Prostate gland (tissue), 2 donors: Measurements from ENCODE around the gene THAP11. TPM values are rescaled to one million over a fixed set of nuclear protein-coding genes. Genes with fewer than 3 reads are reported as not detected.

ENCODE experiments used
- DNase-seq: peaks from one replicate; pipeline ENCODE4 v3.0.0-alpha.2; 2019; ENCODE audit warnings: low spot score
- H3K27ac ChIP-seq, 2 donors: fragments of 200-600 bp; sonication (generic); 2 replicates each; pipeline ENCODE4 v1.5.1; 2017 to 2019
- H3K27me3 ChIP-seq: fragments of 200-600 bp; sonication (generic); replicated peaks from 2 replicates; pipeline ENCODE4 v1.5.1; 2019; ENCODE audit not compliant: insufficient read depth
- H3K36me3 ChIP-seq, 2 donors: fragments of 200-600 bp; sonication (generic); 1 replicate in 1 of 2; 2 replicates in 1 of 2; pipeline versions ENCODE4 v1.5.1 to v1.8.1; 2017 to 2019
- H3K4me1 ChIP-seq: fragments of 200-600 bp; sonication (generic); replicated peaks from 2 replicates; pipeline ENCODE4 v1.5.1; 2019
- H3K4me3 ChIP-seq, 2 donors: fragments of 200-600 bp; sonication (generic); 2 replicates each; pipeline ENCODE4 v1.5.1; 2017 to 2019
- H3K9me3 ChIP-seq: fragments of 200-600 bp; sonication (generic); 2 replicates; pipeline ENCODE4 v1.5.1; 2017
- POLR2A ChIP-seq: fragments of 450-650 bp; IDR thresholded peaks from one replicate; pipeline ENCODE4 v1.6.1; 2016; ENCODE audit warnings: antibody characterized with exemption, mild to moderate bottlenecking
- POLR2AphosphoS5 ChIP-seq: sonication (generic); formaldehyde crosslinking; IDR thresholded peaks from one replicate; pipeline ENCODE4 v1.6.1; 2017; ENCODE audit warnings: antibody characterized with exemption
- WGBS: methylation state at CpG from one replicate; pipeline ENCODE4 v1.1.5; 2018; 5-methylcytosine and 5-hydroxymethylcytosine counted together
- intact Hi-C: fragments of 100-400 bp; cut with DNase I; formaldehyde crosslinking; loops from one replicate; pipeline ENCODE4 v1.14.2; 2022
- total RNA-seq, 2 donors: library from RNA; depleted of rRNA; stranded (reverse); fragments of >200 nt; gene quantifications; one replicate each; pipeline ENCODE4 v1.1.0, GENCODE V29; 2016
- TF ChIP-seq, protein P1 (sequence below), 4 experiments: fragments of 200-600 bp in 2 of 4; fragments of 450-650 bp in 2 of 4; sonication (generic) in 2 of 4; IDR thresholded peaks; 1 replicate in 3 of 4; 2 replicates in 1 of 4; pipeline ENCODE4 v1.5.1; 2016 to 2019; ENCODE audit warnings: antibody characterized with exemption in 4 of 4, mild to moderate bottlenecking in 2 of 4, moderate library complexity in 2 of 4

THAP11 gene
- total RNA-seq, 2 donors from 2014 or later = 60.2 to 78.6 TPM

DNA sequence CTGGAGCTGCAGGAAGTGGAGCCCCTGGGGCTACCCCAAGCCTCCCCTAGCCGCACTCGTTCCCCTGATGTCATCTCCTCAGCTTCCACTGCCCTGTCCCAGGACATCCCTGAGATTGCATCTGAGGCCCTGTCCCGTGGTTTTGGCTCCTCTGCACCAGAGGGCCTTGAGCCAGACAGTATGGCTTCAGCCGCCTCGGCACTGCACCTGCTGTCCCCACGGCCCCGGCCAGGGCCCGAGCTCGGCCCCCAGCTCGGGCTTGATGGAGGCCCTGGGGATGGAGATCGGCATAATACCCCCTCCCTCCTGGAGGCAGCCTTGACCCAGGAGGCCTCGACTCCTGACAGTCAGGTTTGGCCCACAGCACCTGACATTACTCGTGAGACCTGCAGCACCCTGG is 38.5 kb downstream of the THAP11 start:
- WGBS = 88% methylated on average over 13 of the region's 13 CpGs
- no peak for DNase-seq
- Histone ChIP-seq H3K27me3 (no peaks in the 10 kb centered on the region), H3K4me1 (peaks cover 7% of the 10 kb centered on the region), H3K4me3 (no peak overlapping the region), H3K36me3 (peaks cover 39 to 42% of the 10 kb centered on the region in 2 donors), H3K9me3 (no peaks in the 10 kb centered on the region), H3K27ac (no peak overlapping the region)
- TF ChIP-seq, protein P1, sequence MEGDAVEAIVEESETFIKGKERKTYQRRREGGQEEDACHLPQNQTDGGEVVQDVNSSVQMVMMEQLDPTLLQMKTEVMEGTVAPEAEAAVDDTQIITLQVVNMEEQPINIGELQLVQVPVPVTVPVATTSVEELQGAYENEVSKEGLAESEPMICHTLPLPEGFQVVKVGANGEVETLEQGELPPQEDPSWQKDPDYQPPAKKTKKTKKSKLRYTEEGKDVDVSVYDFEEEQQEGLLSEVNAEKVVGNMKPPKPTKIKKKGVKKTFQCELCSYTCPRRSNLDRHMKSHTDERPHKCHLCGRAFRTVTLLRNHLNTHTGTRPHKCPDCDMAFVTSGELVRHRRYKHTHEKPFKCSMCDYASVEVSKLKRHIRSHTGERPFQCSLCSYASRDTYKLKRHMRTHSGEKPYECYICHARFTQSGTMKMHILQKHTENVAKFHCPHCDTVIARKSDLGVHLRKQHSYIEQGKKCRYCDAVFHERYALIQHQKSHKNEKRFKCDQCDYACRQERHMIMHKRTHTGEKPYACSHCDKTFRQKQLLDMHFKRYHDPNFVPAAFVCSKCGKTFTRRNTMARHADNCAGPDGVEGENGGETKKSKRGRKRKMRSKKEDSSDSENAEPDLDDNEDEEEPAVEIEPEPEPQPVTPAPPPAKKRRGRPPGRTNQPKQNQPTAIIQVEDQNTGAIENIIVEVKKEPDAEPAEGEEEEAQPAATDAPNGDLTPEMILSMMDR (IDR thresholded peaks at IDR 0.05) = no peak
- TF ChIP-seq POLR2A (no peak), POLR2AphosphoS5 (no peak)
- intact Hi-C loops = loop anchor here (5.0 kb wide), 1 partner anchor 162 kb away; no protein-coding TSS in a partner anchor

DNA sequence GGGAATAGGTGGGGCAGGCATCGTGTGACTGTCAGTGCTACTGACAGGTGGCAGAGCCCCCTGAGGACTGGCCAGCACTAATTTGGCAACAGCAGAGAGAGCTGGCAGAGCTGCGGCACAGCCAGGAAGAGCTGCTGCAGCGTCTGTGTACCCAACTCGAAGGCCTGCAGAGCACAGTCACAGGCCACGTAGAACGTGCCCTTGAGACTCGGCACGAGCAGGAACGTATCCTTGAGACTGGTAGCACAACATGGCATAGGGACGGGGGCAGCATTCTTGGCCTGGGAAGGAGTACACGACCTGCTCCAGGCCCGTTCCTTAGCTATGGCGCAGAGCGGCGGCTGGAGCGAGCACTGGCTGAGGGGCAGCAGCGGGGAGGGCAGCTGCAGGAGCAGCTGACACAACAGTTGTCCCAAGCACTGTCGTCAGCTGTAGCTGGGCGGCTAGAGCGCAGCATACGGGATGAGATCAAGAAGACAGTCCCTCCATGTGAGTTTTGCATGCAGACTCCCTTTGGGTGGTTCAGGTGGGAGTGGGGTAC is 39.6 kb downstream of the THAP11 start:
- Histone ChIP-seq H3K27ac (no peak overlapping the region), H3K27me3 (no peaks in the 10 kb centered on the region), H3K4me3 (no peak overlapping the region), H3K36me3 (peaks cover 39 to 53% of the 10 kb centered on the region in 2 donors), H3K9me3 (no peaks in the 10 kb centered on the region), H3K4me1 (peaks cover 7% of the 10 kb centered on the region)
- intact Hi-C loops = loop anchor here (5.0 kb wide), 1 partner anchor 161 kb away; no protein-coding TSS in a partner anchor
- TF ChIP-seq, protein P1 (IDR thresholded peaks at IDR 0.05) = no peak
- TF ChIP-seq POLR2AphosphoS5 (no peak), POLR2A (no peak)
- WGBS = 87% methylated on average over 21 of the region's 21 CpGs
- no peak for DNase-seq

DNA sequence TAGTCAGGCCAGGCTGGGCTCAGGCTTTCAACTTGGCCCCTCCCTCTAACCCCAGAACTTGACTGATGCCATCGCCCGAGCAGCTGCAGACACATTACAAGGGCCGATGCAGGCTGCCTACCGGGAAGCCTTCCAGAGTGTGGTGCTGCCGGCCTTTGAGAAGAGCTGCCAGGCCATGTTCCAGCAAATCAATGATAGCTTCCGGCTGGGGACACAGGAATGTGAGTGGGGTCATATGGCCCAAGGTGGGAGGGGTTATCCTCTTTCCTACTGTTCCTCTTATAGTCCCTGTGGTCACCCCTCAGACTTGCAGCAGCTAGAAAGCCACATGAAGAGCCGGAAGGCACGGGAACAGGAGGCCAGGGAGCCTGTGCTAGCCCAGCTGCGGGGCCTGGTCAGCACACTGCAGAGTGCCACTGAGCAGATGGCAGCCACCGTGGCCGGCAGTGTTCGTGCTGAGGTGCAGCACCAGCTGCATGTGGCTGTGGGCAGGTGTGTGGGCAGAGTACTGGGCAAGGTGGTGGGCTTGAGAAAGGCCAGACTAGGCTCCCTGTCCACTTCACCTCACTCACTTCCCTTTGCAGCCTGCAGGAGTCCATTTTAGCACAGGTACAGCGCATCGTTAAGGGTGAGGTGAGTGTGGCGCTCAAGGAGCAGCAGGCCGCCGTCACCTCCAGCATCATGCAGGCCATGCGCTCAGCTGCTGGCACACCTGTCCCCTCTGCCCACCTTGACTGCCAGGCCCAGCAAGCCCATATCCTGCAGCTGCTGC is 40.4 kb downstream of the THAP11 start:
- no peak overlapping the region for H3K4me3 ChIP-seq
- intact Hi-C loops = loop anchor here (1.0 to 5.0 kb wide), 2 partner anchors 46 to 160 kb away; no protein-coding TSS in a partner anchor
- H3K27ac ChIP-seq = no peak overlapping the region
- TF ChIP-seq POLR2A = no peak
- TF ChIP-seq, protein P1 (IDR thresholded peaks at IDR 0.05) = no peak
- no peak for TF ChIP-seq POLR2AphosphoS5
- H3K36me3 ChIP-seq = peaks cover 36 to 49% of the 10 kb centered on the region in 2 donors
- H3K27me3 ChIP-seq = no peaks in the 10 kb centered on the region
- peaks cover 7% of the 10 kb centered on the region for H3K4me1 ChIP-seq
- DNase-seq = no peak
- WGBS = 74% methylated on average over 18 of the region's 18 CpGs
- H3K9me3 ChIP-seq = no peaks in the 10 kb centered on the region

DNA sequence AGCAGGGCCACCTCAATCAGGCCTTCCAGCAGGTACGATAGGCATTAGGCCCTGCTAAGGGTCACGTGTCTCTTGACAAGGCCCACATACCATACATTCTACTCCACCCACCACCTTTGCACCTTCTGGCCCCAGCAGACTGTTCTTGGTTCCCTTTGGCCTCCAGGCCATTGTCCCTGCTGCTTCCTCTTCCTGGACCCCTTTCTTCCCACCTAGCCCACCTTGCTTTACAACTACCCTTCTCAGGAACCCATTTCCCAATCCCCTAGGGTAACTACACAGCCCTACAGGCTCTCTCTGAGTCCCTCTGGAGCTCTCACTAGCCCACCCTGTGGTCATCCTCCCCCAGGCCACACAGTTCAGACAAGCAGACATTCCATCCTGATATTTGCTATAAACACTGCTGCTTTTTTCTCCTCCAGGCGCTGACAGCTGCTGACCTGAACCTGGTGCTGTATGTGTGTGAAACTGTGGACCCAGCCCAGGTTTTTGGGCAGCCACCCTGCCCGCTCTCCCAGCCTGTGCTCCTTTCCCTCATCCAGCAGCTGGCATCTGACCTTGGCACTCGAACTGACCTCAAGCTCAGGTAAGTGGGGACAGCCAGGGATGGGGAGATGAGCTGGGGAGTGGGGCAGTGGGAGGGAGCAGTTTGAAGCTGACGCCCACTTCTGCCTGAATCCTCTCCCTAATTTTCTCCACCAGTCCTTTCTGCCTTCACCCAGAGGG is 41.2 kb downstream of the THAP11 start:
- intact Hi-C loops = loop anchor here (1.0 to 5.0 kb wide), 2 partner anchors 45 to 159 kb away; no protein-coding TSS in a partner anchor
- no peaks in the 10 kb centered on the region for H3K9me3 ChIP-seq
- peaks cover 7% of the 10 kb centered on the region for H3K4me1 ChIP-seq
- H3K27me3 ChIP-seq = no peaks in the 10 kb centered on the region
- no peak overlapping the region for H3K4me3 ChIP-seq
- 69% methylated on average over 6 of the region's 6 CpGs for WGBS
- TF ChIP-seq, protein P1 (IDR thresholded peaks at IDR 0.05) = no peak
- DNase-seq = no peak
- H3K36me3 ChIP-seq = peaks cover 30 to 49% of the 10 kb centered on the region in 2 donors
- peak overlapping the region in 1 of 2 donors; percentile 59 for H3K27ac ChIP-seq
